ENCODE results near the gene APOA4.

The APOA4 gene

DNA sequence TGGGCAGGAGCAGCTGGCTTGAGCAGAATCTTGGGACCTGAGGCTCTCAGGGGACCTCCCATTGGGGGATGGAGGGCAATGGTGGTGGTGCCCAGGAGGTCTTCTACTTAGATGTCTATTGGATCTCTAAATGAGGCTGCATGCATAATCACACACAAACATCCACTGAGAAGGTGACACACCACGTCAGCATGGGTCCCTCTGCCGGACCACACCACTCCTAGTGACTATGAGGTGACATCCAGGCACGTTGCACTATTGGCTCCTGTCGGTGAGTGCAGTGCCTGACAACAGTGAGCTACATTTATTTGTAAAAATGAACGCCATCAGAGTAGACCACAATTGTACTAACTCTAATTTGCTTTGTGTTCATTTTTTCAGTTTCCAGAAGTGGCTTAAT, 2.3 kb upstream of the APOA4 start:
- Histone ChIP-seq H3K27ac (ENCODE audit: low read depth, low read length) (no peak overlapping the region), H3K27me3 (ENCODE audit: control insufficient read depth in 1 of 2, insufficient read depth in 2 of 2, low read length in 2 of 2) (no peaks in the 10 kb centered on the region), H3K4me1 (ENCODE audit: control insufficient read depth in 1 of 2, insufficient read depth in 2 of 2, low read length in 2 of 2) (peaks cover 42 to 48% of the 10 kb centered on the region in 2 donors), H3K9me3 (ENCODE audit: control insufficient read depth in 1 of 2, low read length in 2 of 2) (no peaks in the 10 kb centered on the region), H3K9ac (ENCODE audit: low read depth in 1 of 2, low read length in 2 of 2) (no peak overlapping the region), H3K4me3 (ENCODE audit: low read depth in 1 of 2, low read length in 2 of 2) (no peak overlapping the region), H3K36me3 (ENCODE audit: control insufficient read depth in 1 of 2, insufficient read depth in 2 of 2, low read length in 2 of 2) (no peaks in the 10 kb centered on the region)

- Histone ChIP-seq H3K4me3 (ENCODE audit: low read depth in 1 of 2, low read length in 2 of 2) (peak overlapping the region; percentile 16 to 58), H3K27me3 (ENCODE audit: control insufficient read depth in 1 of 2, insufficient read depth in 2 of 2, low read length in 2 of 2) (no peaks in the 10 kb centered on the region), H3K36me3 (ENCODE audit: control insufficient read depth in 1 of 2, insufficient read depth in 2 of 2, low read length in 2 of 2) (no peaks in the 10 kb centered on the region), H3K9me3 (ENCODE audit: control insufficient read depth in 1 of 2, low read length in 2 of 2) (no peaks in the 10 kb centered on the region), H3K4me1 (ENCODE audit: control insufficient read depth in 1 of 2, insufficient read depth in 2 of 2, low read length in 2 of 2) (peaks cover 22 to 27% of the 10 kb centered on the region in 2 donors), H3K9ac (ENCODE audit: low read depth in 1 of 2, low read length in 2 of 2) (peak overlapping the region; percentile 28 to 42), H3K27ac (ENCODE audit: low read depth, low read length) (peak overlapping the region; percentile 26)
Observed at GRCh38 chr11:116822575-116822974, 529 bp downstream of the APOA4 start.

DNA sequence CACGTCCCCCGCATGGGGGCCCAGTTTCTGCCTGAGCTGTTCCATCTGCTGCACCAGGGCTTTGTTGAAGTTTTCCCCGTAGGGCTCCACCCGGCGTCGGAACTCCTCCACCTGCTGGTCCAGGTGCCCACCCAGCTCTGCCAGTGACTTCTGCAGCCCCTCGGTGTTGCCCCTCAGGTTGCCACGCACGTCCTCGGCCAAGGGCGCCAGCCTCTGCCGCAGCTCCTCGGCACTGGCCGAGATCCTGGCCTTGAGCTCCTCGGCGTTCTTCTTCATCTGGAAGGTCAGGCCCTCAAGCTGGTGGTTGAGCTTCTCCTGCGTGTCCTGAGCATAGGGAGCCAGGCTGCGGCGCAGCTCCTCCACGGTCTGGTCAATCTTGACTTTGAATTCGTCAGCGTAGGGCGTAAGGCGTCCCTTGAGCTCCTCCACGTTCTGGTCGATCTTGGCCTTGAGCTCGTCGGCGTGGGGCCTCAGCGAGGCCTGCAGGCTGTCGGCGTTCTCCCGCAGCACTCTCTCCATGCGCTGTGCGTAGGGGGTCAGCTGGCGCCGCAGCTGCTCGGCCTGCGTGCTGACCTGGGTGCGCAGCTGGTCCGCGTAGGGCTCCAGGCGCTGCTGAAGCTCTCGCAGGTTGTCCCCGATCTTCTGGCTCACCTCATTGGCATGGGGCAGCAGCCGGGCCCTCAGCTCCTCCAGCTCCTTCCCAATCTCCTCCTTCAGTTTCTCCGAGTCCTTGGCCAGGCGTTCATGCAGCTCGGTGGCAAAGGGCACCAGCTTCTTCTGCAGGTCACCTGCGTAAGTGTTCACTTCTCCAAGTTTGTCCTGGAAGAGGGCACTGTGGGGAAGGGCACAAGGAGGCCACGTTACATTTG, 1.8 kb downstream of the APOA4 start:
- Histone ChIP-seq H3K4me1 (ENCODE audit: control insufficient read depth in 1 of 2, insufficient read depth in 2 of 2, low read length in 2 of 2) (peaks cover 9 to 16% of the 10 kb centered on the region in 2 donors), H3K4me3 (ENCODE audit: low read depth in 1 of 2, low read length in 2 of 2) (peak overlapping the region; percentile 16 to 58), H3K36me3 (ENCODE audit: control insufficient read depth in 1 of 2, insufficient read depth in 2 of 2, low read length in 2 of 2) (no peaks in the 10 kb centered on the region), H3K9me3 (ENCODE audit: control insufficient read depth in 1 of 2, low read length in 2 of 2) (no peaks in the 10 kb centered on the region), H3K27ac (ENCODE audit: low read depth, low read length) (no peak overlapping the region), H3K9ac (ENCODE audit: low read depth in 1 of 2, low read length in 2 of 2) (peak overlapping the region; percentile 12 to 42), H3K27me3 (ENCODE audit: control insufficient read depth in 1 of 2, insufficient read depth in 2 of 2, low read length in 2 of 2) (no peaks in the 10 kb centered on the region)

DNA sequence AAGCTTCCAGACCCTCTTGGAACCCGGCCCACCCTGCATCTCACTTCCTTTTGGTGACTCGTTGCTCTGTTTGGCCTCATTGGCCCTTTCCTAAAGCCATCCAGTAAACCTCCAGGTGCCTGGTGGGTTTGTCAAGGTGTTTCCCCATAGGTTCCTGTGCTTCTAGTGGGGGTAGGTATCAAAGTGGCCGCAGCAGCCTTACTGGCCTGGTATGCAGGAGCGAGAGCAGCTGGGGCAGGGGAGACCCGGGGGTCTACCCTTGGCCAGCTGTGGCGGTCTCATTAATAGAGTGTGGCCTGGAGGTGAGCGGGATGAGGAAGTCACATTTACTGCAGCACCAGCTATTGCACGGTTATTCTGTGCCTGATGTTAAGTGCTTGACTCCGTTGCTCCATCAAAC, 4.1 kb downstream of the APOA4 start:
- Histone ChIP-seq H3K9ac (ENCODE audit: low read depth in 1 of 2, low read length in 2 of 2) (no peak overlapping the region), H3K36me3 (ENCODE audit: control insufficient read depth in 1 of 2, insufficient read depth in 2 of 2, low read length in 2 of 2) (no peaks in the 10 kb centered on the region), H3K4me3 (ENCODE audit: low read depth in 1 of 2, low read length in 2 of 2) (no peak overlapping the region), H3K27ac (ENCODE audit: low read depth, low read length) (no peak overlapping the region), H3K27me3 (ENCODE audit: control insufficient read depth in 1 of 2, insufficient read depth in 2 of 2, low read length in 2 of 2) (no peaks in the 10 kb centered on the region), H3K9me3 (ENCODE audit: control insufficient read depth in 1 of 2, low read length in 2 of 2) (no peaks in the 10 kb centered on the region), H3K4me1 (ENCODE audit: control insufficient read depth in 1 of 2, insufficient read depth in 2 of 2, low read length in 2 of 2) (peaks cover 2 to 13% of the 10 kb centered on the region in 2 donors)

GRCh38 chr11:116814502-116814901, 8.6 kb downstream of the APOA4 start:
- Histone ChIP-seq H3K9ac (ENCODE audit: low read depth in 1 of 2, low read length in 2 of 2) (no peak overlapping the region), H3K9me3 (ENCODE audit: control insufficient read depth in 1 of 2, low read length in 2 of 2) (no peaks in the 10 kb centered on the region), H3K27ac (ENCODE audit: low read depth, low read length) (no peak overlapping the region), H3K4me1 (ENCODE audit: control insufficient read depth in 1 of 2, insufficient read depth in 2 of 2, low read length in 2 of 2) (peaks cover 0 to 9% of the 10 kb centered on the region in 2 donors), H3K36me3 (ENCODE audit: control insufficient read depth in 1 of 2, insufficient read depth in 2 of 2, low read length in 2 of 2) (no peaks in the 10 kb centered on the region), H3K27me3 (ENCODE audit: control insufficient read depth in 1 of 2, insufficient read depth in 2 of 2, low read length in 2 of 2) (no peaks in the 10 kb centered on the region), H3K4me3 (ENCODE audit: low read depth in 1 of 2, low read length in 2 of 2) (no peak overlapping the region)

GRCh38 chr11:116813781-116814471, 9.2 kb downstream of the APOA4 start:
- Histone ChIP-seq H3K9me3 (ENCODE audit: control insufficient read depth in 1 of 2, low read length in 2 of 2) (no peaks in the 10 kb centered on the region), H3K4me1 (ENCODE audit: control insufficient read depth in 1 of 2, insufficient read depth in 2 of 2, low read length in 2 of 2) (peaks cover under 1 to 10% of the 10 kb centered on the region in 2 donors), H3K4me3 (ENCODE audit: low read depth in 1 of 2, low read length in 2 of 2) (no peak overlapping the region), H3K36me3 (ENCODE audit: control insufficient read depth in 1 of 2, insufficient read depth in 2 of 2, low read length in 2 of 2) (no peaks in the 10 kb centered on the region), H3K27me3 (ENCODE audit: control insufficient read depth in 1 of 2, insufficient read depth in 2 of 2, low read length in 2 of 2) (no peaks in the 10 kb centered on the region), H3K9ac (ENCODE audit: low read depth in 1 of 2, low read length in 2 of 2) (no peak overlapping the region), H3K27ac (ENCODE audit: low read depth, low read length) (no peak overlapping the region)

- H3K9ac ChIP-seq (ENCODE audit: low read depth in 1 of 2, low read length in 2 of 2), result no peak overlapping the region
- H3K4me1 ChIP-seq (ENCODE audit: control insufficient read depth in 1 of 2, insufficient read depth in 2 of 2, low read length in 2 of 2), result peaks cover 6 to 17% of the 10 kb centered on the region in 2 donors
- no peak overlapping the region for H3K4me3 ChIP-seq (ENCODE audit: low read depth in 1 of 2, low read length in 2 of 2)
- H3K9me3 ChIP-seq (ENCODE audit: control insufficient read depth in 1 of 2, low read length in 2 of 2), result no peaks in the 10 kb centered on the region
- no peak overlapping the region for H3K27ac ChIP-seq (ENCODE audit: low read depth, low read length)
- H3K27me3 ChIP-seq (ENCODE audit: control insufficient read depth in 1 of 2, insufficient read depth in 2 of 2, low read length in 2 of 2), result no peaks in the 10 kb centered on the region
- no peaks in the 10 kb centered on the region for H3K36me3 ChIP-seq (ENCODE audit: control insufficient read depth in 1 of 2, insufficient read depth in 2 of 2, low read length in 2 of 2)
Observed at GRCh38 chr11:116813170-116813569, 9.9 kb downstream of the APOA4 start.

DNA sequence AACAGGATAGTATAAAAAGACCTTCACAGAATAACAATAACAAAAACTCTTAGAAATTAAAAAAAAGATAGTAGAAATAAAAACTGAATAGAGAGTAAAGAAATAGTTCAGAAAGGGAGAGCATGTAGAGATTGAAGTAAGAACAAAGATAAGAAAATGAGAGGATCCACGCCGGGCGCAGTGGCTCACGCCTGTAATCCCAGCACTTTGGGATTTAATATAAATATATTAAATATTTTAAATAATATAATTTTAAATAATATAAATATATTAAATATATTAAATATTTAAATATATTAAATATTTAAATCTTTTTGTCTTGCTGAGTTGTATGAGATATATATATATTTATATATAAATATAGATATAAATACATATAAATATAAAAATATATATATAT, 11.0 kb downstream of the APOA4 start:
- Histone ChIP-seq H3K36me3 (ENCODE audit: control insufficient read depth in 1 of 2, insufficient read depth in 2 of 2, low read length in 2 of 2) (no peaks in the 10 kb centered on the region), H3K27ac (ENCODE audit: low read depth, low read length) (no peak overlapping the region), H3K9me3 (ENCODE audit: control insufficient read depth in 1 of 2, low read length in 2 of 2) (no peaks in the 10 kb centered on the region), H3K4me1 (ENCODE audit: control insufficient read depth in 1 of 2, insufficient read depth in 2 of 2, low read length in 2 of 2) (peaks cover 13 to 25% of the 10 kb centered on the region in 2 donors), H3K9ac (ENCODE audit: low read depth in 1 of 2, low read length in 2 of 2) (no peak overlapping the region), H3K27me3 (ENCODE audit: control insufficient read depth in 1 of 2, insufficient read depth in 2 of 2, low read length in 2 of 2) (no peaks in the 10 kb centered on the region), H3K4me3 (ENCODE audit: low read depth in 1 of 2, low read length in 2 of 2) (no peak overlapping the region)

DNA sequence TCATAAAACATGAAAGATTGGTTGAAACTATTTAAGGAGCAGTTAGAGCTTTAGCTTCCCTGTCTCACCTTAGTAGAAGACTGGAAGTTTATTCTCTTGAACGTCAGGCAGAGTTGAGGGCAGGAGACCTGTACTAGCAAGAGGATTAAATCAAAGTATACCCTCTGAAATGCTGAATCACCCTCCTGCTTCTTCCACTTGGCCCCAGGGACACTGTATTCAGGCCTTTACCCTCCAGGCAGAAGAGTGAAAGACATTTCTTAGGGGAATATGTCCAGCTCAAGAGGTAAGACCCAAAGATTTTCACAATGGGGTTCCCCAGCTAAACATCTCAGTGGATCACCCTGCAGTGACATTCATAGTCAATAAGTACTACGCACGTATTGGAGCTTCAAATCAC, 11.9 kb downstream of the APOA4 start:
- H3K9ac ChIP-seq (ENCODE audit: low read depth in 1 of 2, low read length in 2 of 2), result no peak overlapping the region
- peaks cover 20 to 22% of the 10 kb centered on the region in 2 donors for H3K4me1 ChIP-seq (ENCODE audit: control insufficient read depth in 1 of 2, insufficient read depth in 2 of 2, low read length in 2 of 2)
- H3K27ac ChIP-seq (ENCODE audit: low read depth, low read length), result no peak overlapping the region
- no peaks in the 10 kb centered on the region for H3K27me3 ChIP-seq (ENCODE audit: control insufficient read depth in 1 of 2, insufficient read depth in 2 of 2, low read length in 2 of 2)
- no peak overlapping the region for H3K4me3 ChIP-seq (ENCODE audit: low read depth in 1 of 2, low read length in 2 of 2)
- H3K36me3 ChIP-seq (ENCODE audit: control insufficient read depth in 1 of 2, insufficient read depth in 2 of 2, low read length in 2 of 2), result no peaks in the 10 kb centered on the region
- no peaks in the 10 kb centered on the region for H3K9me3 ChIP-seq (ENCODE audit: control insufficient read depth in 1 of 2, low read length in 2 of 2)
